ENCODE measurements around the gene AK8.

Gene AK8

GRCh38 chr9:132887181-132888120 is 9.4 kb upstream of the AK8 start:
- H3K27me3 ChIP-seq (ENCODE audit: low read depth, low read length), result no peaks in the 10 kb centered on the region
- no peaks in the 10 kb centered on the region for H3K4me1 ChIP-seq (ENCODE audit: low read length)
- no peak overlapping the region for H3K4me2 ChIP-seq (ENCODE audit: low read length)
- no peak for TF ChIP-seq CTCF (IDR thresholded peaks at IDR 0.05; ENCODE audit: low read depth, low read length)
- TF ChIP-seq EZH2phosphoT487 (IDR thresholded peaks at IDR 0.05; ENCODE audit: low read depth), result no peak
- H3K9ac ChIP-seq (ENCODE audit: low read length), result no peak overlapping the region
- H3K27ac ChIP-seq (ENCODE audit: low read length), result no peak overlapping the region
- no peak overlapping the region for H3K4me3 ChIP-seq (ENCODE audit: low read length)
- H3K9me3 ChIP-seq (ENCODE audit: insufficient read depth, low read length), result no peaks in the 10 kb centered on the region
- no peaks in the 10 kb centered on the region for H3K79me2 ChIP-seq (ENCODE audit: low read length)
- no peak overlapping the region for H2AFZ ChIP-seq (ENCODE audit: low read depth, low read length)
- H3K36me3 ChIP-seq (replicated peaks; ENCODE audit: low read depth, low read length), result no peaks in the 10 kb centered on the region
- no peaks in the 10 kb centered on the region for H4K20me1 ChIP-seq (ENCODE audit: insufficient read depth, low read length)

- Histone ChIP-seq H2AFZ (ENCODE audit: low read depth, low read length) (no peak overlapping the region), H3K4me2 (ENCODE audit: low read length) (no peak overlapping the region)
- TF ChIP-seq EZH2phosphoT487 (IDR thresholded peaks at IDR 0.05; ENCODE audit: low read depth), result no peak
- no peak for TF ChIP-seq CTCF (IDR thresholded peaks at IDR 0.05; ENCODE audit: low read depth, low read length)
Measured at GRCh38 chr9:132886334-132886725, 8.2 kb upstream of the AK8 start.

GRCh38 chr9:132885720-132886333 is 7.7 kb upstream of the AK8 start:
- Histone ChIP-seq H2AFZ (ENCODE audit: low read depth, low read length) (no peak overlapping the region), H3K4me1 (ENCODE audit: low read length) (no peaks in the 10 kb centered on the region), H3K36me3 (replicated peaks; ENCODE audit: low read depth, low read length) (no peaks in the 10 kb centered on the region), H3K9me3 (ENCODE audit: insufficient read depth, low read length) (no peaks in the 10 kb centered on the region), H3K79me2 (ENCODE audit: low read length) (no peaks in the 10 kb centered on the region), H3K4me3 (ENCODE audit: low read length) (no peak overlapping the region), H4K20me1 (ENCODE audit: insufficient read depth, low read length) (no peaks in the 10 kb centered on the region), H3K27ac (ENCODE audit: low read length) (no peak overlapping the region), H3K4me2 (ENCODE audit: low read length) (no peak overlapping the region), H3K27me3 (ENCODE audit: low read depth, low read length) (no peaks in the 10 kb centered on the region), H3K9ac (ENCODE audit: low read length) (no peak overlapping the region)
- TF ChIP-seq CTCF (IDR thresholded peaks at IDR 0.05; ENCODE audit: low read depth, low read length) (no peak), EZH2phosphoT487 (IDR thresholded peaks at IDR 0.05; ENCODE audit: low read depth) (no peak)

More at GRCh38 chr9:132886334-132886725, 8.2 kb upstream of the AK8 start:
- no peaks in the 10 kb centered on the region for H3K27me3 ChIP-seq (ENCODE audit: low read depth, low read length)
- H3K9me3 ChIP-seq (ENCODE audit: insufficient read depth, low read length), result no peaks in the 10 kb centered on the region
- H3K79me2 ChIP-seq (ENCODE audit: low read length), result no peaks in the 10 kb centered on the region
- no peak overlapping the region for H3K4me3 ChIP-seq (ENCODE audit: low read length)
- no peak overlapping the region for H3K27ac ChIP-seq (ENCODE audit: low read length)
- no peaks in the 10 kb centered on the region for H3K36me3 ChIP-seq (replicated peaks; ENCODE audit: low read depth, low read length)
- no peak overlapping the region for H3K9ac ChIP-seq (ENCODE audit: low read length)
- H3K4me1 ChIP-seq (ENCODE audit: low read length), result no peaks in the 10 kb centered on the region
- no peaks in the 10 kb centered on the region for H4K20me1 ChIP-seq (ENCODE audit: insufficient read depth, low read length)

Data from OCI-LY3 (cell line).